Glomerular visceral epithelial cell (primary cell): ENCODE results near the gene LRPPRC.

ENCODE experiments used
- DNase-seq: peaks from one replicate; pipeline ENCODE4 v3.0.0-alpha.2; 2016; ENCODE audit errors: extremely low spot score

The LRPPRC gene

GRCh38 chr2:43980902-43981301 lies 14.9 kb downstream of the LRPPRC start:
- DNase-seq, result no peak

GRCh38 chr2:43977677-43978375 lies 18.0 kb downstream of the LRPPRC start:
- no peak for DNase-seq

- DNase-seq, result no peak
These were observed 34.9 kb downstream of the LRPPRC start for GRCh38 chr2:43960921-43961320.

- no peak for DNase-seq
These were observed 37.2 kb downstream of the LRPPRC start for GRCh38 chr2:43958397-43959275.

- peak; percentile 31 for DNase-seq
These were observed 45.3 kb downstream of the LRPPRC start for GRCh38 chr2:43950383-43951008.

GRCh38 chr2:43948370-43948769 lies 47.4 kb downstream of the LRPPRC start:
- peak; percentile 48 for DNase-seq

GRCh38 chr2:43946685-43947084 lies 49.1 kb downstream of the LRPPRC start:
- no peak for DNase-seq

GRCh38 chr2:43945439-43945838 lies 50.4 kb downstream of the LRPPRC start:
- no peak for DNase-seq

GRCh38 chr2:43944915-43945314 lies 50.9 kb downstream of the LRPPRC start:
- DNase-seq, result no peak

GRCh38 chr2:43943809-43944452 lies 51.9 kb downstream of the LRPPRC start:
- no peak for DNase-seq

GRCh38 chr2:43943323-43943722 lies 52.5 kb downstream of the LRPPRC start:
- DNase-seq, result no peak

- DNase-seq, result no peak
These were observed 52.9 kb downstream of the LRPPRC start for GRCh38 chr2:43942881-43943280.

- DNase-seq, result no peak
These were observed 53.8 kb downstream of the LRPPRC start for GRCh38 chr2:43941966-43942365.

GRCh38 chr2:43941359-43941758 lies 54.4 kb downstream of the LRPPRC start:
- no peak for DNase-seq

- DNase-seq, result no peak
These were observed 56.0 kb downstream of the LRPPRC start for GRCh38 chr2:43939695-43940256.

GRCh38 chr2:43937269-43937820 lies 58.4 kb downstream of the LRPPRC start:
- no peak for DNase-seq

- peak; percentile 3 for DNase-seq
These were observed 61.2 kb downstream of the LRPPRC start for GRCh38 chr2:43934567-43934966.

- no peak for DNase-seq
These were observed 64.5 kb downstream of the LRPPRC start for GRCh38 chr2:43931293-43931692.

GRCh38 chr2:43927442-43927841 lies 68.3 kb downstream of the LRPPRC start:
- DNase-seq, result no peak

GRCh38 chr2:43925431-43925830 lies 70.4 kb downstream of the LRPPRC start:
- DNase-seq, result no peak

GRCh38 chr2:43924463-43924862 lies 71.3 kb downstream of the LRPPRC start:
- DNase-seq, result no peak
